Osteocyte (in vitro differentiated cells): Measurements from ENCODE around the gene CCL14. TPM values are rescaled to one million over a fixed set of nuclear protein-coding genes. Genes with fewer than 3 reads are reported as not detected.
A peak's percentile ranks its signal among the peaks of the same experiment; 100 is the strongest.

Experiments used
- DNase-seq: peaks from one replicate; pipeline ENCODE4 v3.0.0; 2021; ENCODE audit warnings: mixed read lengths; ENCODE audit not compliant: unreplicated experiment; ENCODE audit errors: extremely low spot score
- H3K27ac Mint-ChIP-seq: one replicate; pipeline ENCODE4 v1.8.0; 2021; ENCODE audit warnings: mild to moderate bottlenecking, mixed read lengths; ENCODE audit not compliant: unreplicated experiment
- H3K27me3 Mint-ChIP-seq: one replicate; pipeline ENCODE4 v1.8.0; 2021; ENCODE audit warnings: mixed read lengths; ENCODE audit not compliant: unreplicated experiment
- H3K36me3 Mint-ChIP-seq: one replicate; pipeline ENCODE4 v1.8.0; 2021; ENCODE audit warnings: mixed read lengths; ENCODE audit not compliant: unreplicated experiment
- H3K4me1 Mint-ChIP-seq: one replicate; pipeline ENCODE4 v1.8.0; 2021; ENCODE audit warnings: mixed read lengths; ENCODE audit not compliant: unreplicated experiment
- H3K4me3 Mint-ChIP-seq: one replicate; pipeline ENCODE4 v1.8.0; 2021; ENCODE audit warnings: mild to moderate bottlenecking, moderate library complexity, mixed read lengths; ENCODE audit not compliant: unreplicated experiment
- H3K9me3 Mint-ChIP-seq: one replicate; pipeline ENCODE4 v1.8.0; 2021; ENCODE audit warnings: mixed read lengths; ENCODE audit not compliant: unreplicated experiment
- total RNA-seq: library from RNA; stranded (reverse); gene quantifications from 2 replicates; pipeline ENCODE4 v1.2.1, GENCODE V29; 2021
- TF ChIP-seq, protein P1 (sequence below): fragments of 200-600 bp; sonication (generic); IDR thresholded peaks from 2 replicates; pipeline ENCODE4 v1.5.0; 2021; ENCODE audit warnings: antibody characterized with exemption, mild to moderate bottlenecking, moderate library complexity

The CCL14 gene
- total RNA-seq, 1 donor from 2014 or later: not detected

DNA sequence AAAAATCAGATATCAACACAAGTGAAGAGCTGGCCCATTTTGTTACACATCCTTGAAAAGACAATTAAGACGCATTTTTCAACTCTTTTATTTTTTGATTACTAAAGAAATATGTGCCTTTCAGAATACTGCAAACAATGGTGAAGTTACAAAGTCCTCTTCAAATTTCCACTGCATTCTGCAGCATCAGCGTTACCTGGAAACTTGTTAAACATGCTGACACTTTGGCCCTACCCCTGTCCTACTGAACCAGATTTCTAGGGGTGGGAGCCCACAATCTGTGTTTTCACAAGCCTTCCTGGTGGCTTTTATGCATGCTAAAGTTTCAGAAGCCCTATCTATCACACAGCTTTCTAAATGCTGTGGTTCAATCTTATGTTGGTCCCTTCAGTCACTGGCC lies 4.5 kb upstream of the CCL14 start:
- H3K27me3 Mint-ChIP-seq: no peaks in the 10 kb centered on the region
- DNase-seq: no peak
- no peaks in the 10 kb centered on the region for H3K9me3 Mint-ChIP-seq
- no peaks in the 10 kb centered on the region for H3K36me3 Mint-ChIP-seq
- no peaks in the 10 kb centered on the region for H3K4me1 Mint-ChIP-seq
- no peak overlapping the region for H3K4me3 Mint-ChIP-seq
- TF ChIP-seq, protein P1, sequence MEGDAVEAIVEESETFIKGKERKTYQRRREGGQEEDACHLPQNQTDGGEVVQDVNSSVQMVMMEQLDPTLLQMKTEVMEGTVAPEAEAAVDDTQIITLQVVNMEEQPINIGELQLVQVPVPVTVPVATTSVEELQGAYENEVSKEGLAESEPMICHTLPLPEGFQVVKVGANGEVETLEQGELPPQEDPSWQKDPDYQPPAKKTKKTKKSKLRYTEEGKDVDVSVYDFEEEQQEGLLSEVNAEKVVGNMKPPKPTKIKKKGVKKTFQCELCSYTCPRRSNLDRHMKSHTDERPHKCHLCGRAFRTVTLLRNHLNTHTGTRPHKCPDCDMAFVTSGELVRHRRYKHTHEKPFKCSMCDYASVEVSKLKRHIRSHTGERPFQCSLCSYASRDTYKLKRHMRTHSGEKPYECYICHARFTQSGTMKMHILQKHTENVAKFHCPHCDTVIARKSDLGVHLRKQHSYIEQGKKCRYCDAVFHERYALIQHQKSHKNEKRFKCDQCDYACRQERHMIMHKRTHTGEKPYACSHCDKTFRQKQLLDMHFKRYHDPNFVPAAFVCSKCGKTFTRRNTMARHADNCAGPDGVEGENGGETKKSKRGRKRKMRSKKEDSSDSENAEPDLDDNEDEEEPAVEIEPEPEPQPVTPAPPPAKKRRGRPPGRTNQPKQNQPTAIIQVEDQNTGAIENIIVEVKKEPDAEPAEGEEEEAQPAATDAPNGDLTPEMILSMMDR: no peak
- H3K27ac Mint-ChIP-seq: no peak overlapping the region

DNA sequence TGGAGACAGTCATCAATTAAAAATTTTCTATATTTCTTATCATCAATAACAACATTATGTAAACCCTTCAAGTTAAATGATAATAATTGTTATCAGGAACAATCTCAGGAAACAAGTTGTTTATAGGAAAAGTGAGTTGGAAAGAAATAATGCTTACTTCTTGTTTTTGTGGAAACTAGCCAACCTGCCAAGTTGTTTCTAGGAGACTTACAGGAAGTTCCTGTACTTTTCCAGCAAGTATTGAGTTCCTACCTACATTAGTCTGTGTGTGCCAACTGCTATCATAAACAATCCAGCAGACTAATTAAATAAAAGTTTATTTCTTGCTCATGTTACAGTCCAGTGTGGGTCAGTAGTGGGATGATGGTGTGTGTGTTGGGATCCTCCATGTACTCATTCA lies 1.6 kb upstream of the CCL14 start:
- no peak overlapping the region for H3K27ac Mint-ChIP-seq

DNA sequence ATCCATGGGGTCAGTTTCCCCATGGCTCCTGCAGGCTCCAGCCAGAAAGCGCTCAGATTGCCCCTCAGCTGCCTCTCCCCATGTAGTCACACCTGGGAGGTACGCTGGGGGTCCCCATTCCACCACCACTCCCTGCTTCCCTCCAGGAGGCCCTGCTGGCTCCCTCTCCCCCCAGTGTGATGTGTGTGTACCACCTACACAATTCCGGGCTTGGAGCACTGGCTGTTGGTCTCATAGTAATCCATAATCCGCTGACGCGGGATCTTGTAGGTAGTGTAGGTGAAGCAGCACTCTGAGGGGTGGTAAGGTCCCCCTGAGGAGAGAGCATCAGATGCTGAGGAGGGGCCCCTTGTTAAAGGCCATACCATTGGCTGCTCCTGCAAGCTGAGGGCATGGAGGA lies 2.4 kb downstream of the CCL14 start:
- peak; percentile 80 for DNase-seq
- H3K27me3 Mint-ChIP-seq: no peaks in the 10 kb centered on the region
- no peak overlapping the region for H3K4me3 Mint-ChIP-seq
- H3K36me3 Mint-ChIP-seq: no peaks in the 10 kb centered on the region
- TF ChIP-seq, protein P1: no peak
- H3K4me1 Mint-ChIP-seq: no peaks in the 10 kb centered on the region
- no peaks in the 10 kb centered on the region for H3K9me3 Mint-ChIP-seq
- H3K27ac Mint-ChIP-seq: no peak overlapping the region

More for the DNA sequence above, 1.6 kb upstream of the CCL14 start:
- Mint-ChIP-seq H3K9me3 (no peaks in the 10 kb centered on the region), H3K36me3 (no peaks in the 10 kb centered on the region), H3K4me3 (no peak overlapping the region), H3K4me1 (no peaks in the 10 kb centered on the region), H3K27me3 (no peaks in the 10 kb centered on the region)
- DNase-seq: no peak
- TF ChIP-seq, protein P1: no peak

DNA sequence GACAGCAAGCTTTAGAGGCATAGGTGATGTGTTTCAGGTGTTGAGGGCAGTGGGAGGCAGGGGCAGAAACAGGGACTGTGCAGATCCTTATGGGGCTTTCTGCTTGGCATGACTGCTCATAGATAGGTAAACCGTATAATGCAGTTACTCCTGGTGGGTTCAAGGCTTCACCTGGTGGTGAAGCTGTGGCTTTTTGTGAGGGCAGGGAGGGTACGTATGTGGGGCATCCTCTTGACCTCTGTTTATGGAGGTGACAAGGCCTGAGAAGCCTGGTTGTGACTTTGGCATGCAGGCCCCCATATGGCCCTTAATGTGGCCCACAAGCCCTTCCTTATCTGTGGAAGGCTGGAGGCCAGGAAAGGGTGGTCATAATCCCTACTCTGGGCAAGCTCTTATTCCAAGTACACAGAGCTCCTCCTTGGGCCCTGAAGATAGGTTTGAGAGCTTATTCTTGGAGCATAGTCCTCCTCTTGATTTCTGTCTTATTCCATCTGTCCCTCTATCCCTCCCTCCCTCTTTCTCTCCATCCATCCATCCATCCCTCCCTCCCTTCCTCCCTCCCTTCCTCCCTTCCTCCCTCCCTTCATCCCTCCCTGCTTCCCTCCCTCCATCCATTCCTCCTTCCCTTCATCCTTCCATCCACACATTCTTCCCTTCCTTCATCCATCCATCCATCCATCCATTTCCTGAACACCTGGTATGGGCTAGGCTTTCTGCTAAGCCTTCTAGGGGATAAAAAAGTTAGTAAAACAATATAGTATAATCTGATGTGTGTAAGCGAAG lies 3.9 kb downstream of the CCL14 start:
- TF ChIP-seq, protein P1: no peak
- Mint-ChIP-seq H3K4me3 (no peak overlapping the region), H3K9me3 (no peaks in the 10 kb centered on the region), H3K27ac (no peak overlapping the region), H3K27me3 (no peaks in the 10 kb centered on the region), H3K36me3 (no peaks in the 10 kb centered on the region), H3K4me1 (no peaks in the 10 kb centered on the region)
- peak; percentile 62 for DNase-seq

DNA sequence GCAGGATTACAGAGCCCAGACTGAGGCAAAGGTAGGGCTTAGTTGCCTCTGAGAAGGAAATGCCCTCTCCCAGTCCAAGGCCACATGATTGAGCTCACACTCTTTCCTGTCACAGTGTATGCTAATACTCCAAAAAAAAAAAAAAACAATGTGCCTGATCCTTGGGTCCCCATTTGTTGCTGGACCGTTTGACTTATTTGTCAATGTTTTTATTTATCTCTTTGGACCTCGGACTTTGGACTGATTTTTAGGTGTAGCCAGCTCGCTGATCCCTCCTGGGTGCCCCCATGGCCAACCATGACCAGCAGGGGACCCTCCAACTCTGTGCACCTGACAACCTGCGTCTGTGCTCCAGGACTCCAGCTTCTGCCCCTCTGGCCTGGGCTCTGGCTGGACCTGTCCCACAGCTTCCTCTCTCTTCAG lies 4.6 kb downstream of the CCL14 start:
- peak; percentile 66 for DNase-seq
- no peaks in the 10 kb centered on the region for H3K36me3 Mint-ChIP-seq
- no peaks in the 10 kb centered on the region for H3K4me1 Mint-ChIP-seq
- no peak overlapping the region for H3K27ac Mint-ChIP-seq
- H3K9me3 Mint-ChIP-seq: no peaks in the 10 kb centered on the region
- H3K4me3 Mint-ChIP-seq: no peak overlapping the region
- TF ChIP-seq, protein P1: no peak
- H3K27me3 Mint-ChIP-seq: no peaks in the 10 kb centered on the region
